Neural cell (in vitro differentiated cells): Measurements from ENCODE around the gene THAP4. TPM values are rescaled to one million over a fixed set of nuclear protein-coding genes. Genes with fewer than 3 reads are reported as not detected.

Experiments
- H2AFZ ChIP-seq: fragments of 200-600, 300-800 bp; sonication (generic), shearing (Covaris generic); 2 replicates; pipeline ENCODE4 v1.6.0; 2014; ENCODE audit warnings: low read depth, mild to moderate bottlenecking, antibody characterized with exemption, low read length, moderate library complexity
- H3F3A ChIP-seq: fragments of 200-600 bp; shearing (Covaris generic); 2 replicates; pipeline ENCODE4 v1.6.1; 2016; ENCODE audit warnings: mild to moderate bottlenecking, moderate library complexity, mixed read lengths, antibody characterized with exemption, low read length; ENCODE audit not compliant: insufficient read depth, poor library complexity, severe bottlenecking
- H3K27ac ChIP-seq: fragments of 200-600, 300-800 bp; sonication (generic), shearing (Covaris generic); 2 replicates; pipeline ENCODE4 v1.5.1; 2014; ENCODE audit warnings: mild to moderate bottlenecking, low read length, moderate library complexity
- H3K27me3 ChIP-seq: fragments of 300-800, 200-600 bp; sonication (generic), shearing (Covaris generic); 2 replicates; pipeline ENCODE4 v1.6.0; 2014; ENCODE audit warnings: mild to moderate bottlenecking, low read depth, low read length, moderate library complexity; ENCODE audit not compliant: insufficient read depth
- H3K36me3 ChIP-seq: fragments of 300-800, 200-600 bp; sonication (generic), shearing (Covaris generic); 2 replicates; pipeline ENCODE4 v1.5.1; 2014; ENCODE audit warnings: mild to moderate bottlenecking, antibody characterized with exemption, low read length, moderate library complexity; ENCODE audit not compliant: insufficient read depth
- H3K4me2 ChIP-seq: fragments of 300-800, 200-600 bp; sonication (generic), shearing (Covaris generic); 2 replicates; pipeline ENCODE4 v1.6.0; 2014; ENCODE audit warnings: mild to moderate bottlenecking, low read length
- H3K4me3 ChIP-seq: fragments of 300-800, 200-600 bp; sonication (generic), shearing (Covaris generic); 2 replicates; pipeline ENCODE4 v1.5.1; 2014; ENCODE audit warnings: mild to moderate bottlenecking, low read length, moderate library complexity
- H3K79me2 ChIP-seq: fragments of 200-600 bp; shearing (Covaris generic); replicated peaks from 2 replicates; pipeline ENCODE4 v1.6.0; 2014; ENCODE audit warnings: mild to moderate bottlenecking, low read length, moderate library complexity; ENCODE audit not compliant: insufficient read depth
- H3K9ac ChIP-seq: fragments of 300-800, 200-600 bp; sonication (generic), shearing (Covaris generic); 2 replicates; pipeline ENCODE4 v1.6.1; 2016; ENCODE audit warnings: mild to moderate bottlenecking, low read length, mixed read lengths
- H3K9me2 ChIP-seq: fragments of 200-600 bp; shearing (Covaris generic); 2 replicates; pipeline ENCODE4 v1.6.1; 2016; ENCODE audit warnings: mild to moderate bottlenecking, low read length, mixed read lengths; ENCODE audit not compliant: insufficient read depth
- H3K9me3 ChIP-seq: fragments of 200-600, 300-800 bp; sonication (generic), shearing (Covaris generic); 2 replicates; pipeline ENCODE4 v1.6.1; 2016; ENCODE audit warnings: mild to moderate bottlenecking, mixed run types, low read length, moderate library complexity, mixed read lengths
- H4K20me1 ChIP-seq: fragments of 200-600 bp; shearing (Covaris generic); 2 replicates; pipeline ENCODE4 v1.6.1; 2016; ENCODE audit warnings: mild to moderate bottlenecking, mixed run types; ENCODE audit not compliant: insufficient read depth
- CTCF ChIP-seq: fragments of 450-650 bp; IDR thresholded peaks from 2 replicates; pipeline ENCODE4 v1.5.1; 2014; ENCODE audit warnings: antibody characterized with exemption, mild to moderate bottlenecking, moderate library complexity; ENCODE audit not compliant: poor library complexity, severe bottlenecking
- EP300 ChIP-seq: fragments of 450-650 bp; conservative IDR thresholded peaks from 2 replicates; pipeline ENCODE4 v1.6.1; 2014; ENCODE audit warnings: antibody characterized with exemption, mild to moderate bottlenecking, moderate library complexity; ENCODE audit not compliant: poor library complexity, severe bottlenecking
- EZH2 ChIP-seq: fragments of 200-600, 300-800 bp; shearing (Covaris generic), sonication (generic); IDR thresholded peaks from 2 replicates; pipeline ENCODE4 v1.6.1; 2014; ENCODE audit warnings: antibody characterized with exemption, low read length, borderline replicate concordance, mild to moderate bottlenecking; ENCODE audit not compliant: insufficient read depth, poor library complexity, severe bottlenecking
- MXI1 ChIP-seq: fragments of 450-650 bp; conservative IDR thresholded peaks from 2 replicates; pipeline ENCODE4 v1.6.1; 2014; ENCODE audit warnings: antibody characterized with exemption, mild to moderate bottlenecking; ENCODE audit not compliant: poor library complexity, severe bottlenecking
- POLR2AphosphoS5 ChIP-seq: IDR thresholded peaks from 2 replicates; pipeline ENCODE4 v1.6.1; 2012
- RAD21 ChIP-seq: fragments of 450-650 bp; conservative IDR thresholded peaks from 2 replicates; pipeline ENCODE4 v1.6.1; 2014; ENCODE audit warnings: antibody characterized with exemption, mild to moderate bottlenecking, moderate library complexity
- SMC3 ChIP-seq: fragments of 450-650 bp; conservative IDR thresholded peaks from 2 replicates; pipeline ENCODE4 v1.6.1; 2014; ENCODE audit warnings: antibody characterized with exemption, mild to moderate bottlenecking, moderate library complexity; ENCODE audit not compliant: poor library complexity
- TAF1 ChIP-seq: IDR thresholded peaks from 2 replicates; pipeline ENCODE4 v1.6.1; 2012; ENCODE audit warnings: low read depth
- polyA plus RNA-seq: library from polyadenylated mRNA; depleted of rRNA; stranded (reverse); fragments of >200 nt; gene quantifications from 2 replicates; pipeline ENCODE4 v1.2.3, GENCODE V29; 2014
- TF ChIP-seq, protein P1 (sequence below): IDR thresholded peaks from 2 replicates; pipeline ENCODE4 v1.6.1; 2012; ENCODE audit warnings: borderline replicate concordance

THAP4 gene
- polyA plus RNA-seq, 1 donor from 2014 or later = 30.8 TPM

DNA sequence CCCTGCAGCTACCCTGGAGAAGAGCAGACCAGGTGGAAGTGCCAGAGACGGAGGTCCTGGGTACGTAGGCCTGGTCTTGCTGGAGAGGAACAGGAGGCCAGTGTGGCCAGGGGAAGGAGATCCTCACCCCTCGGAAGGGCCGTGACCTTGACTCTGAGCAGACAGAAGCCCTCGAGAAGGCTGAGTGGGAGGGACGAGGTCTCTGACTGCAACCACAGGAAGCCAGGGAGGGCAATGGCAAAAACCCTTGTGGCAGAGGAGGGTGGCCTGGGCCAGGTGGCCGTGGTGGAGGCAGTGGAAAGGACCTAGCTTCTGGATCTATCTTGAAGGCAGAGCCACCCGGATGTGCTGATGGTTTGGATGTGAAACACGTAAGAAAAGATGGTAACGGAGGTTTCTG lies 28.1 kb downstream of the THAP4 start:
- no peaks in the 10 kb centered on the region for H3K9me3 ChIP-seq
- H3K27ac ChIP-seq = no peak overlapping the region
- no peaks in the 10 kb centered on the region for H4K20me1 ChIP-seq
- H3K36me3 ChIP-seq = no peaks in the 10 kb centered on the region
- H3K27me3 ChIP-seq = no peaks in the 10 kb centered on the region
- H3K9me2 ChIP-seq = no peaks in the 10 kb centered on the region
- TF ChIP-seq SMC3 (no peak), MXI1 (no peak), POLR2AphosphoS5 (no peak), EZH2 (no peak), EP300 (no peak), CTCF (no peak), RAD21 (no peak), TAF1 (no peak)
- TF ChIP-seq, protein P1, sequence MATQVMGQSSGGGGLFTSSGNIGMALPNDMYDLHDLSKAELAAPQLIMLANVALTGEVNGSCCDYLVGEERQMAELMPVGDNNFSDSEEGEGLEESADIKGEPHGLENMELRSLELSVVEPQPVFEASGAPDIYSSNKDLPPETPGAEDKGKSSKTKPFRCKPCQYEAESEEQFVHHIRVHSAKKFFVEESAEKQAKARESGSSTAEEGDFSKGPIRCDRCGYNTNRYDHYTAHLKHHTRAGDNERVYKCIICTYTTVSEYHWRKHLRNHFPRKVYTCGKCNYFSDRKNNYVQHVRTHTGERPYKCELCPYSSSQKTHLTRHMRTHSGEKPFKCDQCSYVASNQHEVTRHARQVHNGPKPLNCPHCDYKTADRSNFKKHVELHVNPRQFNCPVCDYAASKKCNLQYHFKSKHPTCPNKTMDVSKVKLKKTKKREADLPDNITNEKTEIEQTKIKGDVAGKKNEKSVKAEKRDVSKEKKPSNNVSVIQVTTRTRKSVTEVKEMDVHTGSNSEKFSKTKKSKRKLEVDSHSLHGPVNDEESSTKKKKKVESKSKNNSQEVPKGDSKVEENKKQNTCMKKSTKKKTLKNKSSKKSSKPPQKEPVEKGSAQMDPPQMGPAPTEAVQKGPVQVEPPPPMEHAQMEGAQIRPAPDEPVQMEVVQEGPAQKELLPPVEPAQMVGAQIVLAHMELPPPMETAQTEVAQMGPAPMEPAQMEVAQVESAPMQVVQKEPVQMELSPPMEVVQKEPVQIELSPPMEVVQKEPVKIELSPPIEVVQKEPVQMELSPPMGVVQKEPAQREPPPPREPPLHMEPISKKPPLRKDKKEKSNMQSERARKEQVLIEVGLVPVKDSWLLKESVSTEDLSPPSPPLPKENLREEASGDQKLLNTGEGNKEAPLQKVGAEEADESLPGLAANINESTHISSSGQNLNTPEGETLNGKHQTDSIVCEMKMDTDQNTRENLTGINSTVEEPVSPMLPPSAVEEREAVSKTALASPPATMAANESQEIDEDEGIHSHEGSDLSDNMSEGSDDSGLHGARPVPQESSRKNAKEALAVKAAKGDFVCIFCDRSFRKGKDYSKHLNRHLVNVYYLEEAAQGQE = no peak
- H2AFZ ChIP-seq = no peak overlapping the region
- H3K4me3 ChIP-seq = no peak overlapping the region
- no peaks in the 10 kb centered on the region for H3K79me2 ChIP-seq
- H3K4me2 ChIP-seq = no peak overlapping the region
- H3F3A ChIP-seq = no peaks in the 10 kb centered on the region
- no peak overlapping the region for H3K9ac ChIP-seq

DNA sequence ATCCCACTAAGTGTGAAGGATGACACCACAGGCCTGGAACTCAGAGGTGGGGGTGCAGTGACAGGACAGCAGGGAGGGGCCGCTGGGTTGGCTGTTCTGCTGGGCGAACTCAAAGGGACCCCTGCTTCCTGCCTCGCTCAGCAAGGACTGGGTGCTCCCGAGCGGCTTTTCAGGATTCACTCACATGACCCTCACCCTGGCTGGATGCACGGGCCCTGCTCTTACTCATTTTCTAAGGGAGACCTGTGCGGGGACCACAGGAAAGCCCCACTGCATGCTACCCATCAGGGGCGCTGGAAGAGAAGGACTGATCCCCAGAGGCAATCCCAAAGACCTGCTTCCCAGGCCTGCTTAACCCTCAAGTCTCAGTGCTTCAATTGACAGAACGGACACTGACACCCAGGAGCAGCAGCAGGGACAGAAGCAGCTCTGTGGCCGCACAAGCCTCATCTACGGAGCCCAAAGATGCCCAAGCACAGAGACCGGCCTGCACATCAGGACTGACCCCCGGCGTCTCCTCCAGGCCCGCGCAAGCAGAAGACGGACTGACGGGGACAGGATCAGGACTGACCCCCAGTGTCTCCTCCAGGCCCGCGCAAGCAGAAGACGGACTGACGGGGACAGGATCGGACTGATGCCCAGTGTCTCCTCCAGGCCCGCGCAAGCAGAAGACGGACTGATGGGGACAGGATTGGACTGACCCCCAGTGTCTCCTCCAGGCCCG lies 29.6 kb downstream of the THAP4 start:
- Histone ChIP-seq H3K9ac (no peak overlapping the region), H3K27ac (no peak overlapping the region), H2AFZ (no peak overlapping the region), H3K4me3 (no peak overlapping the region), H3K79me2 (no peaks in the 10 kb centered on the region), H3K36me3 (no peaks in the 10 kb centered on the region), H4K20me1 (no peaks in the 10 kb centered on the region), H3K4me2 (no peak overlapping the region), H3K9me3 (no peaks in the 10 kb centered on the region), H3F3A (no peaks in the 10 kb centered on the region), H3K27me3 (no peaks in the 10 kb centered on the region), H3K9me2 (no peaks in the 10 kb centered on the region)
- TF ChIP-seq, protein P1 = no peak
